NCI-H226 (cell line): ENCODE results near the gene CST7.

Experiments used
- DNase-seq: peaks from one replicate; pipeline ENCODE4 v3.0.0-alpha.2; 2015

Gene CST7

GRCh38 chr20:24965065-24965919 is 16.2 kb downstream of the CST7 start:
- DNase-seq, result no peak

- no peak for DNase-seq
Measured at GRCh38 chr20:24966317-24967012, 17.4 kb downstream of the CST7 start.

GRCh38 chr20:24968278-24968800 is 19.3 kb downstream of the CST7 start:
- DNase-seq, result no peak

DNA sequence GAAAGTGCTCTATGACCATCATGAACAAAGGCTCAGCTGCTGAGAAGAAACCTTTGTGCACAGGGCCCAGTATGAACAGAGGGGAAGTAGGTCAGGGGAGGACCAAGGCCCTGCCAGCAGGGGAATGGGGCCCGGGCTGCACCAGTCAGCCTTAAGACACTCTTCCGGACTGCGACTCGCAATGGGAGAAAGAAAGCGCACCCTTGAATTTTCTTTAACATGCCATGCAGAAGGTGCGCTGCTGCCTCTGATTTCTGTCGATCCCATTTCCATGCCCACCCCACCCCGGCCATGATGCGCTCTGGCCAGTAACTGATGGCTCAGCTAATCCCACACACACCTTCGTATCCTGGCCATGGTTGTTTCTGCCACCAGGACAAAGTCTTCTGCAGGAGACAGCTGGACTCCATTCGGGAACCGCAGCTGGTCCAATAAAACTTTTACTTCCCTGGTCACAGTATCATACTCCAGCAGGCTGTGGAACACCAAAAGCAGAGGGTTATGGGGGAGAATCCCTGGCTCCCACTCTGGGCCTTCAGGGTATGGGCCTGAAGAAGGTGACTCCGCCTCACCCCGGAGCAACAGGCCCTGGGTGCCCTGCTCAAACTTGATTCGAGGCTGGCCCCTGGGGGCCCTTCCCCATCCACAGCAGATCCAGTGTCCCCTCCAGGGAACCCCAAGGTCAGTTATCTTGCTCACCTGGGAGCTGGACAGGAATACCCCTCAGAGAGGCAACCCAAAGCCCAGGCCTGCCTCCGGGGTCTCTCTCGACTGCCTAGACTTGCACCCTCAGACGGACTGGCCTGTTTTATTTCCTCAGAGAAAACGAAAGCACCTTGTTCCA is 20.3 kb downstream of the CST7 start:
- DNase-seq, result no peak

DNA sequence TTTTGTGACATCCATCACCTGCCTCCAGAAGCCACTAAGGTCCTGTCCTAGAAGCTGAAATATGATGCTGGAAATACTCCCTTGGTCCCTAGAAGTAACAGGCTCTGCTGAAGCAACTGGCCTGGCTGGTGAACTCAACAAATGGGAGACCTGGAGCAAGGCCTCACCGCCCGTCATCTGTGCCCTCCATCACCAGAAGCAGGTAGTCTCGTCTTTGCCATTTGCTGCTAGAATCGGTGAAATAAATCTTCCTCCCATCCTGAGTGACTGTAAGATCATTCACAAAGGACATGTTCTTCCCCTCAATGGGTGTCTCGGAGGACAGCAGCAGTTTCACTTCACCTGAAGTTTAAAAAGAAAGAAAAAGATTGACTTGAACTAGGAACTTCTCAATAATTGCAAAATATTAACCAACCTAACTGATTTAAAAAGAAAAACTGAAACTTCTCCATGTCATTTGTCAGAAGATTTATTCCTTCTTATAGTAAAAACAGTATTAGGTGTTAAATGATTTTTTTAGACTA is 21.0 kb downstream of the CST7 start:
- no peak for DNase-seq

- DNase-seq, result no peak
Measured at GRCh38 chr20:24970754-24971153, 21.7 kb downstream of the CST7 start.

DNA sequence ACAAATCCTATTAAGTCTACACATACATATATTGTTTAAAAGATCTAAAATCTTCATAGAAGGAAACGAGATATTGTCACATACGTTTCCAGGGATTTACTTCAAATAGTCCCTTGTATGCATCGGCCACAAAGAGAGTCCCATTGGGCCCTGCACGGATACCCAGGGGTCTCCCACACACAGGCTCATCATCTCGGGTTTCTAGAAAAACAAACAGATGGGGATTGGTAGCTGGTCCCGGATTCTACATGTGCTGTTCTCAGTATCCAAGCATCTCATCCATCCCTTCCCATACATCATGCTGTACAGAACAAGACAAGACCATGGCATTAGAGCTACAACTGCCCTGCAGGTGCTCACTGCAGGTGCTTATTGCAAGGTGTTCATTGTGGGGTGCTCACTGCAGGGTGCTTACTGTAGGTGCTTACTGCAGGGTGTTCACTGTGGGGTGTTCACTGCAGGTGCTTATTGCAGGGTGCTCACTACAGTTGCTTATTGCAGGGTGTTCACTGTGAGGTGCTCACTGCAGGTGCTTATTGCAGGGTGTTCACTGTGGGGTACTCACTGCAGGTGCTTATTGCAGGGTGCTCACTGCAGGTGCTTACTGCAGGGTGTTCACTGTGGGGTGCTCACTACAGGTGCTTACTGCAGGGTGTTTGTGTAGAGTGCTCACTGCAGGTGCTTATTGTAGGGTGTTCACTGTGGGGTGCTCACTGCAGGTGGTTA is 22.5 kb downstream of the CST7 start:
- DNase-seq, result no peak

GRCh38 chr20:24972341-24972740 is 23.3 kb downstream of the CST7 start:
- no peak for DNase-seq

GRCh38 chr20:24977336-24977735 is 28.3 kb downstream of the CST7 start:
- no peak for DNase-seq

- DNase-seq, result no peak
Measured at GRCh38 chr20:24977797-24978196, 28.7 kb downstream of the CST7 start.

GRCh38 chr20:24978513-24978912 is 29.4 kb downstream of the CST7 start:
- DNase-seq, result no peak

GRCh38 chr20:24979036-24979960 is 30.2 kb downstream of the CST7 start:
- DNase-seq, result no peak

DNA sequence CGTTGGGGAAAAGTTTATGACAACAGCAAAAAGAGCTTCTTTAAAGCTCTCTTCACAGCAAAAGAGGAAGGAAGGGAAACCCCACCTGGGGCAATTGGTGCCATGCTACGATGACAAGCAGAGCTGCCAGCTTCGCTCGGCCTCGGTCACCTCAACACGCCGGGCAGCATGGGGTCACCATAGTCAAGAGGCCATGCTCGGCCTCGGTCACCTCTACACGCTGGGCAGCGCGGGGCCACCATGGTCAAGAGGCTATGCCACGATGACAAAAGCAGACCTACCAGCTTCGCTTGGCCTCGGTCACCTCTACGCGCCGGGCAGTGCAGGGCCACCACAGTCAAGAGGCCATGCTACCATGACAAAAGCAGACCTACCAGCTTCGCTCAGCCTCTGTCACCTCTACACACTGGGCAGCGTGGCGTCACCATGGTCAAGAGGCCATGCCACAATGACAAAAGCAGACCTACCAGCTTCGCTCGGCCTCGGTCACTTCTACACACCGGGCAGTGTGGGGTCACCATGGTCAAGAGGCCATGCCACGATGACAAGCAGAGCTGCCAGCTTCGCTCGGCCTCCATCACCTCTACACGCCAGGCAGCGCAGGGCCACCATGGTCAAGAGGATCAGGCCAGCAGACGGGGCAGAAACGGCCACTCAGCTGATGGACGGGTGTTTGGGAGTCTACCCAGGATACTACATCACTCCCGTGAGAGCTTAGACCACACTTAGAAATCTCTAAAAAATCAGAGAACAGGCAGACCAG is 31.4 kb downstream of the CST7 start:
- DNase-seq, result no peak

- no peak for DNase-seq
Measured at GRCh38 chr20:24981282-24981681, 32.2 kb downstream of the CST7 start.

DNA sequence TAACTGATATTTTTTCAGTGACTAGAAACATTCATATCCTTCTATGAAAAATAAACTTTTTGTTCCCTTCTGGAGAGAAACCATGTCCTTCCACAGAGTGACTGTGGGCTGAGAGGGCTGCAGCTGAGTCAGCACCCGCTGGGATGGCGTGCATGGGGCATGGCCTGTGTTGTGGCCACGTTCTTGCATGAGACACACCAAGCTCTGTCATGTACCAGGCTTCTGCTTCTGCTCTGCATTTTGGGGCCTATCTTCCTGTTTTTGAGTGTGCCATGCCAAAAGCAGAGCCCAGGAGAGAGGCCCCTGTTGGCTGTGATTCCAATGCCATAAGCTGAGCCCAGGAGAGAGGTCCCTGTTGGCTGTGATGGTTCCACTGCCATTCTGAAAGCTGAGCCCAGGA is 32.7 kb downstream of the CST7 start:
- no peak for DNase-seq

DNA sequence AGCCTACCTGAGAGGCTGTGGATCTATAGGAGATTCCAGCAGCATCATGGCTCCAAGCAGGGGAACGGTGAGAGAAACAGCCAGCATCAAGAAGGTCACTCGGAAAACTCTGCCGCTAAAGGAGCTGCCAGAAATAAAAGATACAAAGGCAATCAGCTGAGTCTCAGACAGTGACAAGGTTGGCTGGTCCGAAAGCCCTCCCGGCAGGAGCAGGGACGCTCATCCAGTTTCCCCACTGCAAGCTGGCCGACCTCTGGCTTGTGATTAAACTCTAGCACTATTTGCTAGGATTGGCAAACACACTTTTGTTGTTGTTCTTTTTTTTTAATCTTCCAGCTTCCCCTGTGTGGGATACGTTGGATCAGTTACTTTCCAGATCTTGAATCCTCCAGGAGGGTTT is 34.8 kb downstream of the CST7 start:
- no peak for DNase-seq

DNA sequence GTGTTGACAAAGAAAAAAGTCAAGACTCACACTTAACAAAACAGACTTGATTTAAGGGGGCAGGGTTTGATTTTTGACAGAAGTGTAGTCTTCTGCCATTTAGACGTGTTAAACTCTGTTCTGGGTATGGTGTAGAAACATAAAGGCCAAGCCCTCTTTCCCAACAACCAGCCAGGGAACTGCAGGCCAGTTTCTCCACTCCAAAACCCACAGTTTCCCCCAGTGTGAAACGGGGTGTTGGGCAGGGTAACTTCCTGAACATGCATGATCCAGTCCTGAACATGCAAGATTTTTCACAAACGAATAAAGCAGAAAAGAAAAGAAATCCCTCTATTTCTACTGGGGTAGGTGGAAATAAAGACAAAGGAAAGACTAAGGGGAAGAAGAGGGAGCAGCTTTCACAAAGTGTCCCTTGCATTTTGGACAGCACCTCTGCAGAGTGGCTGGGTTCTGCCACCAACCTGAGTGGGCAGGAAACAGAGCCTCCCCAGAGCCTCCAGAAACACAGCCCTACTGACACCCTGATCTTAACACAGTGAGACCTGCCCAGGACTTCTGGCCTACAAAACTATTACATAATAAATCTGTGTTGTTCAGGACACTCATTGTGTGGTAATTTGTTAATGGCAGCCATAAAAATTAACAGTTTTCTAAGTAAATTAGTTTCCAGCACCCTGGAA is 36.0 kb downstream of the CST7 start:
- no peak for DNase-seq

DNA sequence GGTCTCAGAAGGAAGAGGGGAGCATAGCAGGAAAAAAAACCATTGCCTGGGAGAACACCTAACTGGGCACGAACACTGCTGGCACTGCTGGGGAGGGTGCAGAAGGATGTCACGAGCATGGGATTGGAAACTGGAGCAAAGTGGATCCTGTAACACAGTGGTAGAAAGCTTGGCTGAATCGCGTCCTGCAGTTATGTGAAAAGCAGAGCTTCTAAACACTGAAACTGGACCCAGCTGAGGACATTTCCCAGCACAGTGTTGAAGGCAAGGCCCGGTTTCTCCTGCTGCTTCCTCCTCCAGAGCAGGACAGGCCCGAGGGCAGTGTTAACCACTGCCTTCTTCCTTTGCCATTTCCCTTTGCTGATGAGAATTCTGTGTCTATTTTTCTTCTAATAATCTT is 36.7 kb downstream of the CST7 start:
- DNase-seq, result no peak

DNA sequence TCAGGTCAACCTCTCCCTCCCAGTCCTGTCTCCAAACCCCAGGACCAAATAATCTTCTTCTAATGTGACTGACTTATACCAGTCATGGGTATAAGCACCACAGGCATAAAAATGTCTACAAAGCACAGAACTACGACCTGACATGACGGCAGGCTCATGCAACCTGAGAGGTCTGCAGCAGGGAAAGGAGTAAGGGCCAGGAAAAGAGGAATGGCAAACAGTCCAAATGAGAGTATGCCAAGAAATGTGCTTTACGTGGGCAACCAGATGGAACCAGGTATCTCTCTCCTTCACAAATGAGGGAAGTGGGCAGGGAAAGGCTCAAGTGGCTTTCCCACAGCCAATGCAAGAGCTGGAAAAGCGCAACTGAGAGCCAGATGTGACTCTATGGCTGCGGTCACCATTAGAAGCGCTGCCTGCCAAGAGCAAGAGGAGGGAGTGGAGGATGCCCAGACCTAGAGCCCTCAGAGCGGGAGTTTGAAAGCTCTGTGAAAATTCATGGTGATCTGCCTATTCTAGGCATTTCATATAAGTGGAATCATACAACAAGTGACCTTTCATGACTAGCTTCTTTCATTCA is 37.5 kb downstream of the CST7 start:
- no peak for DNase-seq
